ENCODE measurements around the gene ARHGEF12. TPM values are rescaled to one million over a fixed set of nuclear protein-coding genes. Genes with fewer than 3 reads are reported as not detected.

ARHGEF12 gene, protein sequence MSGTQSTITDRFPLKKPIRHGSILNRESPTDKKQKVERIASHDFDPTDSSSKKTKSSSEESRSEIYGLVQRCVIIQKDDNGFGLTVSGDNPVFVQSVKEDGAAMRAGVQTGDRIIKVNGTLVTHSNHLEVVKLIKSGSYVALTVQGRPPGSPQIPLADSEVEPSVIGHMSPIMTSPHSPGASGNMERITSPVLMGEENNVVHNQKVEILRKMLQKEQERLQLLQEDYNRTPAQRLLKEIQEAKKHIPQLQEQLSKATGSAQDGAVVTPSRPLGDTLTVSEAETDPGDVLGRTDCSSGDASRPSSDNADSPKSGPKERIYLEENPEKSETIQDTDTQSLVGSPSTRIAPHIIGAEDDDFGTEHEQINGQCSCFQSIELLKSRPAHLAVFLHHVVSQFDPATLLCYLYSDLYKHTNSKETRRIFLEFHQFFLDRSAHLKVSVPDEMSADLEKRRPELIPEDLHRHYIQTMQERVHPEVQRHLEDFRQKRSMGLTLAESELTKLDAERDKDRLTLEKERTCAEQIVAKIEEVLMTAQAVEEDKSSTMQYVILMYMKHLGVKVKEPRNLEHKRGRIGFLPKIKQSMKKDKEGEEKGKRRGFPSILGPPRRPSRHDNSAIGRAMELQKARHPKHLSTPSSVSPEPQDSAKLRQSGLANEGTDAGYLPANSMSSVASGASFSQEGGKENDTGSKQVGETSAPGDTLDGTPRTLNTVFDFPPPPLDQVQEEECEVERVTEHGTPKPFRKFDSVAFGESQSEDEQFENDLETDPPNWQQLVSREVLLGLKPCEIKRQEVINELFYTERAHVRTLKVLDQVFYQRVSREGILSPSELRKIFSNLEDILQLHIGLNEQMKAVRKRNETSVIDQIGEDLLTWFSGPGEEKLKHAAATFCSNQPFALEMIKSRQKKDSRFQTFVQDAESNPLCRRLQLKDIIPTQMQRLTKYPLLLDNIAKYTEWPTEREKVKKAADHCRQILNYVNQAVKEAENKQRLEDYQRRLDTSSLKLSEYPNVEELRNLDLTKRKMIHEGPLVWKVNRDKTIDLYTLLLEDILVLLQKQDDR (N-terminal part only)
- total RNA-seq, result 100 to 1,000 TPM in 1 of 4 donors, 10 to 100 TPM in 3; 64.4 to 108 (median 88.3) TPM

DNA sequence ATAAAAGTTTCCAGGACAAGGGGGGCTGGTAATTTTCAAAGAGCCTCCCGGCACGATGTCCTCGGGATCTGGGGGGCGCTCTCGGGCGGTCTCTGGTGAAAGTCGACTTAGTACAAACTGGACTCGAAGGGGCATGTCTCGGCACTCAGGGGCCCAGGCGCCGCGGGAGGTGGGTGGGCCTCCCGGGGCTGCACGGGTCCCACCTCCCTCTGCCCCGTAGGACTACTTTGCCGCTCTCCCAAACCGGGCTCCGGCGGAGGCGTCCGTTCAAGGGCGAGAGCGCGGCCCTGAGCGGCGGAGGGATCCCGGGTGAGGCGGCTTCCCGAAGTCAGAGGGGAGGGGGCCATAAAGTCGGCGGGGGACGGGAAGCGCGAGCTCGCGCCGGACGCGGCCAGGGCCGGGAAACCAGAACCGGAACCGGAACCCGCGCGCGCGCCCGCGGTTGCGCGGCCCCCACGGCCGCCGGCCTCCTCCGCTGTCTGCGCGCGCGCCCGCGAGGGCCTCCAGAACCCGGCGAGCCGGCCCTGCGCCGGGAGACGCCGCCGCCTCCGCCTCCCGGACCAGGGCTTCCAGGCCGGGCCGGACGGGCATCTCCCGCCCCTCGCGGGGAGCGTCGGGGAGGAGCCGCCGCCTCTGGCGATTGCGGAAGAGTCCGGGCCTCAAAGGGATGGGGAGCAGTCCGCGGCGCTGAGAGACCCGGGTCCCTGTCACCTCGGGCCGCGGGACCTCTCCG lies at the start of gene ARHGEF12:
Gene ARHGEF12, plus strand, starts transcription at position 506 of the 733 bp plus-strand sequence. CDS start 831 bp downstream, outside the sequence.
- TF ChIP-seq, protein P1, sequence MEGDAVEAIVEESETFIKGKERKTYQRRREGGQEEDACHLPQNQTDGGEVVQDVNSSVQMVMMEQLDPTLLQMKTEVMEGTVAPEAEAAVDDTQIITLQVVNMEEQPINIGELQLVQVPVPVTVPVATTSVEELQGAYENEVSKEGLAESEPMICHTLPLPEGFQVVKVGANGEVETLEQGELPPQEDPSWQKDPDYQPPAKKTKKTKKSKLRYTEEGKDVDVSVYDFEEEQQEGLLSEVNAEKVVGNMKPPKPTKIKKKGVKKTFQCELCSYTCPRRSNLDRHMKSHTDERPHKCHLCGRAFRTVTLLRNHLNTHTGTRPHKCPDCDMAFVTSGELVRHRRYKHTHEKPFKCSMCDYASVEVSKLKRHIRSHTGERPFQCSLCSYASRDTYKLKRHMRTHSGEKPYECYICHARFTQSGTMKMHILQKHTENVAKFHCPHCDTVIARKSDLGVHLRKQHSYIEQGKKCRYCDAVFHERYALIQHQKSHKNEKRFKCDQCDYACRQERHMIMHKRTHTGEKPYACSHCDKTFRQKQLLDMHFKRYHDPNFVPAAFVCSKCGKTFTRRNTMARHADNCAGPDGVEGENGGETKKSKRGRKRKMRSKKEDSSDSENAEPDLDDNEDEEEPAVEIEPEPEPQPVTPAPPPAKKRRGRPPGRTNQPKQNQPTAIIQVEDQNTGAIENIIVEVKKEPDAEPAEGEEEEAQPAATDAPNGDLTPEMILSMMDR (IDR thresholded peaks at IDR 0.05; ENCODE audit: low read depth), result no peak

DNA sequence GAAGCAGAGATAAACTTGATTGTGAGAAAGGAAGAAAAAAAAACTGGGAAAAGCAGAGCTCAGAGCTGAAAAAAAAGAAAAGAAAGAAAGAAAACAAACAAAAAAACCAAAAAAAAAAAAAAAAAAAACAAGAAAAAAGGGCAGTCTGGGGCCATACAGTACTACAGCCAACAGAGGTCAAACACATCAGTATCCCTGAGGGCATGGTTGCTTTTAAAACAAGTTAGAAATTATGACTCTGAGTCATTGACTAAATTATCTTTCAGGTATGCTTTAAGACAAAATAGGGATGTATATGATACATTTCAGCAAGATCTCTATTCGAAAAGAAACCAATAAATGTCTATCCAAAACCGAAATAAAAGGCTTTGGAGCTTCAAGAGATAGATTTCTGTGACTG lies 48.2 kb upstream of the ARHGEF12 start:
- TF ChIP-seq, protein P1 (IDR thresholded peaks at IDR 0.05; ENCODE audit: low read depth), result no peak

DNA sequence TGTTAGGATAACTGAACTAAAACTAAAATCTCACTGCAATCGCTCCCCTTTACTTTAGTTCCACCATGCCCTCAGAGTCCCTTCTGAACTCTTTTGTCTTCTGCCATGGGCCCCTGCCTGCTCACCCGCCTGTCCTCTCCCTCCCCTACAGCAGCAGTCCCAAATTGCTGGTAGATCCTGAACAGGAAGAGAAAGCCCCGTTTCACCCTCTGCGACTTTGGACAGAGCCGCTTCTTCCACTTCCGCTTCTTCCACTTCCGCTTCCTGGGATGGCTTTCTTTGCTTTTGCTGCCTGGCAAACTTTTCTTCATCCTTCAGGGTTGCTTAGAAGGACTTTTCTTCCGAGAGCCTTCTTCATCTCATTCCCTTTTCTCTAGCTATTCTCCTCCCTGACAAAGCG lies 46.8 kb upstream of the ARHGEF12 start:
- TF ChIP-seq, protein P1 (IDR thresholded peaks at IDR 0.05; ENCODE audit: low read depth), result no peak

DNA sequence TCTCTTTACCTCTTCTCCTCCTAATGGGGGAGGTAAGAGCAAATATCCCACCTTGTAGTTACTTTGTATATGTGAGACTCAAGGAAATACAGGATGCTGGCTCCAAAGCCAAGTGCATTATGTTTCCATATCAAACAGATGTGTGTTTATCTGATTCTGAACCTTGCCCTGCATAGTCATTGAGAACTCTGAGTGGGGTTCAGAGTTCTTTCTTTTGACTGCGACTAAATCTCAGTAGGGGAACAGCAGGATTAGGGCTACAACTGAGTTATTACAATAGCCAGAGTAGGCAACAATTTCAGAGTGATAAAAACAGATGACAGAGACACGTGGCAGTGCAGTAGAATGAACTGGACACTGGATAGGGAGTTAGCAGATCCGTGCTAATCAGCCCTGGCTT lies 45.3 kb upstream of the ARHGEF12 start:
- TF ChIP-seq, protein P1 (IDR thresholded peaks at IDR 0.05; ENCODE audit: low read depth), result no peak

DNA sequence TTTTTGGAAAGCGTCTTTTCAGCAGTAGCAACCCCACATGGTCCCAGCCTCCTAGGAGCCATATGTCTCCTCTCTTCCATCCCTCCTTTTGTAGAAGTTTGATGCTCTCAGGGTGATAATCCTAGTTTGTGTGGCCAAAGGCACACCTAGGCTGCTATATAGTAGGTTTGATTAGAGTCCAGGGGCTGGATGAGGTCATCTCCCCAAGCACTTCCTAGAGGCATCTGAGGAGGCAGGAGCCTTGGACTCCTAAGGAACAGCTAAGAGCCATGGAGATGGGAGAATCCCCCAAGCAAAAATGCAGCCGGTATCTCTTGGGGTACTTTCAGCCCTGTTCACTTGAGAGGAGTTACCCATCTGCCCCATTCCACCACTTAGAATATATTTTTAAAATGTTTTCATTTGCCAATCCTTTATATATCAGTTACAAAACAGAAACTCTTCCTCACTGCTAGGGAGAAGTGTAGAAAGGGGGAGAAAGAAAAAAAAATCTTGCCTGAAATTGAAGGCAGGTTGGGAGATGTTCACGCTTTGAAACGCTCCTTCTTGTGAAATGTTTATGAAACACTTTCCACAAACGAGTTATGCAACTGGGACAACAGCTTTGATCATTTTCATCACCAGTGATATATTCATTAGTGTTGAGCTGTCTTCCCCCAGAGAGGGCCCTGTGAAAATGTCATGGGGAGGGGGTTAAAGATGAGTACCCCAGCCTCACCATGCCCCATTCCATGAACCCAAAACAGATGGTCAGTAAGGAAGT lies 43.0 kb upstream of the ARHGEF12 start:
- TF ChIP-seq, protein P1 (IDR thresholded peaks at IDR 0.05; ENCODE audit: low read depth), result no peak

DNA sequence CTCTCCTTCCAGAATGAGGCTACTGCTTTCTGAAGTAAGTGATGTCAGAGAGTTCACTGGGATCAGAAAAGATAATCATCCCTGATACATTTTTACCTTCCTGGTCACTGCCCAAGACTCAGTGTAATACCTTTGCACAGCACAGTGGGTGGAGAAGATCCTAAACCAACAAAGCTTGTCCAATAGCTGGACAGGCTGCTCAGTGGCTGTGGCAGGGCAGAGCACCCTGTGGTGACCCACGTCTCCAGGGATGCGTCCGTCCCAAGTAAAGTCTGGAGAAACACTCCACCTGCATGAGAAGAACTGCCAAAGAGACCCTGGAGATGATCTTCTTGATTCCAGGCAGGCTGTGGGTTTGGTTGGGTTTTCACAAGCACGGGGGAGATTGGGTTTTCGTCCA lies 42.1 kb upstream of the ARHGEF12 start:
- TF ChIP-seq, protein P1 (IDR thresholded peaks at IDR 0.05; ENCODE audit: low read depth), result no peak

Measured in subcutaneous adipose tissue (tissue), 4 donors.